Coronary artery (tissue), 2 donors: ENCODE data around the gene PJA1.

Experiments
- DNase-seq: peaks from one replicate; pipeline ENCODE4 v3.0.0-alpha.2; 2017; ENCODE audit warnings: low spot score
- H3K27ac ChIP-seq, 2 donors: fragments of 200-600 bp; sonication (generic); one replicate each; pipeline ENCODE4 v1.5.1; 2016 to 2019
- H3K4me3 ChIP-seq: fragments of 200-600 bp; sonication (generic); 2 replicates; pipeline ENCODE4 v1.5.1; 2016; ENCODE audit warnings: mild to moderate bottlenecking, moderate library complexity
- CTCF ChIP-seq: fragments of 200-600 bp; sonication (generic); IDR thresholded peaks from one replicate; pipeline ENCODE4 v1.5.1; 2019; ENCODE audit warnings: antibody characterized with exemption

PJA1 gene

GRCh38 chrX:69165087-69165651 lies at the start of gene PJA1:
Gene PJA1, minus strand, starts transcription at chrX:69165453. Its CDS starts 2,380 bp downstream, at chrX:69163073.
- TF ChIP-seq CTCF = no peak
- H3K4me3 ChIP-seq = peak within 1 kb of the TSS; percentile 82
- DNase-seq = peak; percentile 82
- peak within 1 kb of the TSS; percentile 61 to 87 for H3K27ac ChIP-seq

- DNase-seq = no peak
- TF ChIP-seq CTCF = no peak
- H3K4me3 ChIP-seq = no peak overlapping the region
- H3K27ac ChIP-seq = no peak overlapping the region
These were observed 49.2 kb upstream of the PJA1 start for GRCh38 chrX:69214463-69214862.

GRCh38 chrX:69211701-69212100 lies 46.4 kb upstream of the PJA1 start:
- DNase-seq = no peak
- Histone ChIP-seq H3K4me3 (no peak overlapping the region), H3K27ac (no peak overlapping the region)
- no peak for TF ChIP-seq CTCF

GRCh38 chrX:69210581-69210980 lies 45.3 kb upstream of the PJA1 start:
- DNase-seq = no peak
- no peak for TF ChIP-seq CTCF

GRCh38 chrX:69207216-69207615 lies 42.0 kb upstream of the PJA1 start:
- TF ChIP-seq CTCF = no peak
- no peak for DNase-seq
- H3K4me3 ChIP-seq = no peak overlapping the region
- no peak overlapping the region for H3K27ac ChIP-seq

More at GRCh38 chrX:69210581-69210980, 45.3 kb upstream of the PJA1 start:
- H3K4me3 ChIP-seq = no peak overlapping the region
- H3K27ac ChIP-seq = no peak overlapping the region

GRCh38 chrX:69203638-69204037 lies 38.4 kb upstream of the PJA1 start:
- Histone ChIP-seq H3K27ac (no peak overlapping the region), H3K4me3 (no peak overlapping the region)
- no peak for TF ChIP-seq CTCF
- no peak for DNase-seq

- no peak for TF ChIP-seq CTCF
- Histone ChIP-seq H3K4me3 (no peak overlapping the region), H3K27ac (no peak overlapping the region)
- DNase-seq = no peak
These were observed 32.4 kb upstream of the PJA1 start for GRCh38 chrX:69197690-69198089.
